22Rv1 (cell line): ENCODE measurements around the gene CEACAM1.

Experiments
- ZFX ChIP-seq: fragments of 450-650 bp; IDR thresholded peaks from 2 replicates; pipeline ENCODE4 v1.6.1; 2017; ENCODE audit warnings: antibody characterized with exemption, borderline replicate concordance
- TF ChIP-seq, protein P1 (sequence below): fragments of 450-650 bp; IDR thresholded peaks from 2 replicates; pipeline ENCODE4 v1.5.1; 2017; ENCODE audit warnings: mild to moderate bottlenecking

- TF ChIP-seq, protein P1, sequence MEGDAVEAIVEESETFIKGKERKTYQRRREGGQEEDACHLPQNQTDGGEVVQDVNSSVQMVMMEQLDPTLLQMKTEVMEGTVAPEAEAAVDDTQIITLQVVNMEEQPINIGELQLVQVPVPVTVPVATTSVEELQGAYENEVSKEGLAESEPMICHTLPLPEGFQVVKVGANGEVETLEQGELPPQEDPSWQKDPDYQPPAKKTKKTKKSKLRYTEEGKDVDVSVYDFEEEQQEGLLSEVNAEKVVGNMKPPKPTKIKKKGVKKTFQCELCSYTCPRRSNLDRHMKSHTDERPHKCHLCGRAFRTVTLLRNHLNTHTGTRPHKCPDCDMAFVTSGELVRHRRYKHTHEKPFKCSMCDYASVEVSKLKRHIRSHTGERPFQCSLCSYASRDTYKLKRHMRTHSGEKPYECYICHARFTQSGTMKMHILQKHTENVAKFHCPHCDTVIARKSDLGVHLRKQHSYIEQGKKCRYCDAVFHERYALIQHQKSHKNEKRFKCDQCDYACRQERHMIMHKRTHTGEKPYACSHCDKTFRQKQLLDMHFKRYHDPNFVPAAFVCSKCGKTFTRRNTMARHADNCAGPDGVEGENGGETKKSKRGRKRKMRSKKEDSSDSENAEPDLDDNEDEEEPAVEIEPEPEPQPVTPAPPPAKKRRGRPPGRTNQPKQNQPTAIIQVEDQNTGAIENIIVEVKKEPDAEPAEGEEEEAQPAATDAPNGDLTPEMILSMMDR, result no peak
- no peak for TF ChIP-seq ZFX
Measured at GRCh38 chr19:42538841-42539709, 10.8 kb upstream of the CEACAM1 start.
